Measurements from ENCODE around the gene DHX36. TPM values are rescaled to one million over a fixed set of nuclear protein-coding genes. Genes with fewer than 3 reads are reported as not detected.

Gene DHX36
- total and polyA plus RNA-seq, 2 experiments from 2014 or later = 29.6 to 60.9 TPM

GRCh38 chr3:154307363-154307762 is 16.9 kb downstream of the DHX36 start:
- Histone ChIP-seq H3K27ac (no peak overlapping the region), H3K9me3 (ENCODE audit: low read depth) (no peaks in the 10 kb centered on the region), H3K27me3 (no peaks in the 10 kb centered on the region), H3K36me3 (replicated peaks; ENCODE audit: insufficient read depth, low read depth) (peaks cover 3% of the 10 kb centered on the region), H3K79me2 (peaks cover 7% of the 10 kb centered on the region), H3K4me1 (ENCODE audit: insufficient read depth) (no peaks in the 10 kb centered on the region), H2AFZ (no peak overlapping the region), H4K20me1 (ENCODE audit: insufficient read depth, poor library complexity, severe bottlenecking) (no peaks in the 10 kb centered on the region), H3K4me2 (no peak overlapping the region), H3K9me2 (replicated peaks; ENCODE audit: insufficient read depth) (no peaks in the 10 kb centered on the region), H3K4me3 (no peak overlapping the region)
- no peak for DNase-seq (ENCODE audit: low spot score)
- TF ChIP-seq, protein P1, sequence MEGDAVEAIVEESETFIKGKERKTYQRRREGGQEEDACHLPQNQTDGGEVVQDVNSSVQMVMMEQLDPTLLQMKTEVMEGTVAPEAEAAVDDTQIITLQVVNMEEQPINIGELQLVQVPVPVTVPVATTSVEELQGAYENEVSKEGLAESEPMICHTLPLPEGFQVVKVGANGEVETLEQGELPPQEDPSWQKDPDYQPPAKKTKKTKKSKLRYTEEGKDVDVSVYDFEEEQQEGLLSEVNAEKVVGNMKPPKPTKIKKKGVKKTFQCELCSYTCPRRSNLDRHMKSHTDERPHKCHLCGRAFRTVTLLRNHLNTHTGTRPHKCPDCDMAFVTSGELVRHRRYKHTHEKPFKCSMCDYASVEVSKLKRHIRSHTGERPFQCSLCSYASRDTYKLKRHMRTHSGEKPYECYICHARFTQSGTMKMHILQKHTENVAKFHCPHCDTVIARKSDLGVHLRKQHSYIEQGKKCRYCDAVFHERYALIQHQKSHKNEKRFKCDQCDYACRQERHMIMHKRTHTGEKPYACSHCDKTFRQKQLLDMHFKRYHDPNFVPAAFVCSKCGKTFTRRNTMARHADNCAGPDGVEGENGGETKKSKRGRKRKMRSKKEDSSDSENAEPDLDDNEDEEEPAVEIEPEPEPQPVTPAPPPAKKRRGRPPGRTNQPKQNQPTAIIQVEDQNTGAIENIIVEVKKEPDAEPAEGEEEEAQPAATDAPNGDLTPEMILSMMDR (IDR thresholded peaks at IDR 0.05; ENCODE audit: poor library complexity) = no peak
- TF ChIP-seq EZH2 (IDR thresholded peaks at IDR 0.05; ENCODE audit: borderline replicate concordance) (no peak), EZH2phosphoT487 (IDR thresholded peaks at IDR 0.05; ENCODE audit: low read depth, severe bottlenecking, unreplicated experiment) (no peak)

DNA sequence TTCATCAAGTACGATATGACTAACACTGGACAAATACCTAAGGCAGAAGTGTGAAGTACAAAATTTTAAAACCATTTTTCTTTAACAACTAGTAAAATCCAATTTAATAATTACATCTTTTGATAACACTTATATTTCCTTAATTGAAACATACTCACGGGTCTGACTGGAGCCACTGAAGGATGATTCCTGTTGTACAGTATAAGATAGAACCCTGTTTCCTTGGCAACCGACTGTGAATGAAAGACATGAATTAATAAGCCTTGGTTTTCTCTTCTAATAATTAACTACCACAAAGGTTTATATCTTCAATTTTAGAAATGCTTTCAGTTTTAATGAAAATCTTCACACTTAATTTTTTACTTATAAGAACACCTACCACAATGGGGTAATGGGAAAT is 19.4 kb downstream of the DHX36 start:
- 99% methylated on average over 3 of the region's 3 CpGs for WGBS (ENCODE audit: low lambda C conversion rate, missing lambda C conversion rate)
- no peak for TF ChIP-seq EZH2 (IDR thresholded peaks at IDR 0.05; ENCODE audit: borderline replicate concordance)
- TF ChIP-seq, protein P1 (IDR thresholded peaks at IDR 0.05; ENCODE audit: poor library complexity) = no peak
- TF ChIP-seq EZH2phosphoT487 (IDR thresholded peaks at IDR 0.05; ENCODE audit: low read depth, severe bottlenecking, unreplicated experiment) = no peak

GRCh38 chr3:154304116-154304786 is 20.0 kb downstream of the DHX36 start:
- no peak for DNase-seq (ENCODE audit: low spot score)
- Histone ChIP-seq H3K36me3 (replicated peaks; ENCODE audit: insufficient read depth, low read depth) (peaks cover 3% of the 10 kb centered on the region), H3K4me3 (no peak overlapping the region), H3K9me2 (replicated peaks; ENCODE audit: insufficient read depth) (no peaks in the 10 kb centered on the region), H3K4me1 (ENCODE audit: insufficient read depth) (no peaks in the 10 kb centered on the region), H3K27me3 (no peaks in the 10 kb centered on the region), H3K79me2 (peaks cover 7% of the 10 kb centered on the region), H3K27ac (no peak overlapping the region), H3K9me3 (ENCODE audit: low read depth) (no peaks in the 10 kb centered on the region), H3K4me2 (no peak overlapping the region), H4K20me1 (ENCODE audit: insufficient read depth, poor library complexity, severe bottlenecking) (no peaks in the 10 kb centered on the region), H2AFZ (no peak overlapping the region)
- TF ChIP-seq EZH2 (IDR thresholded peaks at IDR 0.05; ENCODE audit: borderline replicate concordance) (no peak), EZH2phosphoT487 (IDR thresholded peaks at IDR 0.05; ENCODE audit: low read depth, severe bottlenecking, unreplicated experiment) (no peak)

More for the DNA sequence above, 19.4 kb downstream of the DHX36 start:
- peaks cover 3% of the 10 kb centered on the region for H3K36me3 ChIP-seq (replicated peaks; ENCODE audit: insufficient read depth, low read depth)
- H4K20me1 ChIP-seq (ENCODE audit: insufficient read depth, poor library complexity, severe bottlenecking) = no peaks in the 10 kb centered on the region
- DNase-seq (ENCODE audit: low spot score) = no peak
- H3K9me3 ChIP-seq (ENCODE audit: low read depth) = no peaks in the 10 kb centered on the region
- no peak overlapping the region for H2AFZ ChIP-seq
- H3K79me2 ChIP-seq = peaks cover 7% of the 10 kb centered on the region
- H3K4me1 ChIP-seq (ENCODE audit: insufficient read depth) = no peaks in the 10 kb centered on the region
- H3K27me3 ChIP-seq = no peaks in the 10 kb centered on the region
- no peak overlapping the region for H3K4me2 ChIP-seq
- no peak overlapping the region for H3K27ac ChIP-seq
- H3K9me2 ChIP-seq (replicated peaks; ENCODE audit: insufficient read depth) = no peaks in the 10 kb centered on the region
- no peak overlapping the region for H3K4me3 ChIP-seq

DNA sequence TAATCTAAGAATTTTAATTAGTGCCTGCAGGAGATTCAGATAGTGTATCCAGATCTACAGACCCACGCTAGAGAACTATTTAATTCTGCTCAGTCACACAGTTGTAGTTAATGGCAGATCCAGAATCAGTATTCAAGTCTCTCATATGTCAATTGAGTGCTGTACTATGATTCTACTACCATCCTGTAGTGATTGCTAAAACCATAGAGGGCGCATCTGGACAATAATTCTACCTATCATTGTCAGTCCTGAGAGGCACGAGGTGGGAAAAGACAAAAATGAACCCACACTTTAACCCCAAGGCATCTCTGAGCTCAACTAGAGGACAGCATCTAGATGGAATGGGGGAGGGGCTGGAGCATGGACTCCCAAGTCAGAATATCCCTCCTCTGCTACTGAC is 22.7 kb downstream of the DHX36 start:
- peaks cover 3% of the 10 kb centered on the region for H3K36me3 ChIP-seq (replicated peaks; ENCODE audit: insufficient read depth, low read depth)

More for the DNA sequence above, 22.7 kb downstream of the DHX36 start:
- H3K4me3 ChIP-seq = no peak overlapping the region
- TF ChIP-seq EZH2 (IDR thresholded peaks at IDR 0.05; ENCODE audit: borderline replicate concordance) = no peak
- TF ChIP-seq, protein P1 (IDR thresholded peaks at IDR 0.05; ENCODE audit: poor library complexity) = no peak
- TF ChIP-seq EZH2phosphoT487 (IDR thresholded peaks at IDR 0.05; ENCODE audit: low read depth, severe bottlenecking, unreplicated experiment) = no peak
- H3K9me2 ChIP-seq (replicated peaks; ENCODE audit: insufficient read depth) = no peaks in the 10 kb centered on the region
- no peaks in the 10 kb centered on the region for H3K79me2 ChIP-seq
- H3K27me3 ChIP-seq = no peaks in the 10 kb centered on the region
- 73% methylated on average over 3 of the region's 3 CpGs for WGBS (ENCODE audit: low lambda C conversion rate, missing lambda C conversion rate)
- peaks cover 3% of the 10 kb centered on the region for H4K20me1 ChIP-seq (ENCODE audit: insufficient read depth, poor library complexity, severe bottlenecking)
- H3K4me1 ChIP-seq (ENCODE audit: insufficient read depth) = no peaks in the 10 kb centered on the region
- DNase-seq (ENCODE audit: low spot score) = no peak
- H3K27ac ChIP-seq = no peak overlapping the region
- H3K9me3 ChIP-seq (ENCODE audit: low read depth) = no peaks in the 10 kb centered on the region
- H2AFZ ChIP-seq = no peak overlapping the region
- H3K4me2 ChIP-seq = no peak overlapping the region
